GM03348 (cell line): ENCODE results near the gene MAEA.
"Not testable (repeated sequence)": the region's sequence is repeated elsewhere in the genome, so short reads cannot be mapped to it uniquely, and the experiment has no call there.

Experiments
- DNase-seq: peaks from one replicate; pipeline ENCODE4 v3.0.0; 2012; ENCODE audit warnings: low spot score

Gene MAEA

DNA sequence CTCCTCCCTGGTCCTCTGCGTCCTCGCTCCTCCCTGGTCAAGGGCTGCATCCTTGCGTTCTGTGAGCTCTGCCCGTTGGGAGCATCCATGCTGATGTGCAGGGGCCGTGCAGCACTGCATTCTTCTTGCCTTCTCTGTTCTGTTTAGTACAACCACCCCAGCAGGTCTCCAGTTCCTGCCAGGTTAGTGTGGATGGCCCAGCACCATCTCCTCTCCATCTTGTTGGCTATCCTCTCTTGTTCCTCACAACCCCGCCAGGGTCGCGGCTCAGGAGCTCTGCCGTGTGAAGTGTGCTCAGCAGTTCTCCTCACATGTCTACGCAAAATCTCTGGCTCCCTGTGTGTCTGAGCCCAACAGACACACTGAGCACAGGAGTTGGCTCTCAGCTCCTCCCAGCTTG is 10.4 kb upstream of the MAEA start:
- DNase-seq, result no peak

- DNase-seq, result no peak
Measured at GRCh38 chr4:1283711-1284110, 6.0 kb upstream of the MAEA start.

GRCh38 chr4:1285151-1285789 is 4.4 kb upstream of the MAEA start:
- no peak for DNase-seq

GRCh38 chr4:1285790-1286553 is 3.7 kb upstream of the MAEA start:
- peak; percentile 42 for DNase-seq

DNA sequence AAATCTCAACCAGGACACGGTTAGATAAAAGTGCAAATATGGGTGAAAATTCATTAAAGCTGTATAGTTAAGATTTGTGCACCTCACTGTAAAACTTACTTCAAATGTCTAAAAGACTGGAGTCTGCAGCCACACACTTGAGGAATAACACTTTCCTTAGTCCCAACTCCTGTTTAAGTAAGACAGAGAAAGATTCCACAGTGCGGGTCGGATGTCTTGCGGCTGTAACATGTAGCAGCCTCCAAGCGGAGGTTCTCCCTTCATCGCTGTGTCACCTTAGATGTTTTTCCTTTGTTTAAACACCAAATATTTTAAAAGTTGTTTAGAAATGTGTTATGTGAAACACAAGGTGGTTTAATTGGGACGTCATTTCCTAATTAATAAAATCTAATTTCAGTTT is 905 bp upstream of the MAEA start:
- DNase-seq, result no peak

- DNase-seq, result peak; percentile 31
Measured at GRCh38 chr4:1290165-1290977, 680 bp downstream of the MAEA start.

DNA sequence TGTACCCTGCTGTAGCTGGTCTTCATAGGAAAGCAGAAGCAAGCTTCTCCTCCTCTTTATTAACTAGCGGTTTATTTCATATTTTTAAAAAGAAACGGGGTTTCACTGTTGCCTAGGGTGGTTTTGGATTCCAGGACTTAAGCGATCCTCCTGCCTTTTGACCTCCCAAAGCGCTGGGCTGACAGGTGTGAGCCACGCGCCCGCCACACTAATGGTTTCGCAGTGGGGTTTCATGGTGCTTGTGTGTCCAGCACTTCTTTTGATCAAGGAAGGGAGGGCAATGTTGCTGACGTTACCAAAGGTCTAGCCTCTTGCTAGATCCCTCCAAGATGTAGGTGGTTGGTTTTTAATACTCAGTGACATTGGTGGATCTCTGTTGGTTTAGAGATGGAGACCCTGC is 1.4 kb downstream of the MAEA start:
- DNase-seq, result no peak

- no peak for DNase-seq
Measured at GRCh38 chr4:1291996-1292702, 2.5 kb downstream of the MAEA start.

DNA sequence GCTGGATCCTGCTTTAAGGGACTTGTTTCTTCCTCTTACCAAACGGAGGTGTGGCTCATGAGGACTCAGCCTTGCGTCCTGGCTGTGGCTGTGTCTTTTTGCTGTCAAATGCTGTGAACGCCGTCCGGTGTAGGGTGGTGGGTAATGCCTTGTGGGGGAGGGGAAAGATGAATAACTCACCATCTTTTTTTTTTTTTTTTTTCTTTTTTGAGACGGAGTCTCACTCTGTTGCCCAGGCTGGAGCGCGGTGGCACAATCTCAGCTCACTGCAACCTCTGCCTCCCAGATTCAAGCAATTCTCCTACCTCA is 3.0 kb downstream of the MAEA start:
- DNase-seq, result not testable (repeated sequence)

DNA sequence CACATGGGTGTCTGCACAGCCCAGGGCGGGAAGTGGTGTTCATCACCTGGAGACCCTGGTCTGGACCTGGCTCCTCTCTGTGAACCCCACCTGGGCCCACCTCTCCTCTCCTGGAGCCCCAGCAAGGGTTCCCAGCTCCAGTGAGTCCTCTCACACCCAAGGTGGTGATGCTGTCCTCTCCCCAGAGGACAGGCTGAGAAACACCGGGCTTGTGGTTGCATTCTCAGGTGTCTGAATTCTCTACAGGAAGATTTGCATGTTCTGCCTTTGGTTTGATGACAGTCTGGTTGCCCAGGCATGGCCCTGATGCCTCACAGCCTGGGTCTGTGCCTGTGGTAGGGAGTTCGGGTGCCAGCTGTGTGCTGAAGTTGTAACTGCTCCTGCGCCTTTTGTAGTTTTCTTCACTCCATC is 3.8 kb downstream of the MAEA start:
- no peak for DNase-seq

DNA sequence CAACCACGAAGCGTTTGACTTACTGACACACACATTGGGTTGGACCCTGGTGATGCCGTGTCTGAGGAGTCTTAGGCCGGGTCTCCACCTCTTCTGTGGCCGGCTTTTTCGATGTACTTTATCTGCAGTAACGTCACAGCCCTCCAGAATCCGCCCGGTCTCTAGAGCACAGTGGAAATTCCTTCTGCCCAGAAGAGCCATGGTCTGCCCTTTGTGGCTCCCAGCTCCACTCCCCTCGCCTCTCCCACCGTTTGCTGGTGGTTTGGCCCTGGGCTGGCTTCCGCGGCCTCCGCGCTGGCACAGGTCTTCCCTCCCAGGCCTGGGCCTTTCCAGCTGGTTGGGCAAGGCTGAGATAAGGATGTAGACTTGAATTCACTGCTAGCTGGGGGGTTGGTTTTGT is 4.3 kb downstream of the MAEA start:
- no peak for DNase-seq

DNA sequence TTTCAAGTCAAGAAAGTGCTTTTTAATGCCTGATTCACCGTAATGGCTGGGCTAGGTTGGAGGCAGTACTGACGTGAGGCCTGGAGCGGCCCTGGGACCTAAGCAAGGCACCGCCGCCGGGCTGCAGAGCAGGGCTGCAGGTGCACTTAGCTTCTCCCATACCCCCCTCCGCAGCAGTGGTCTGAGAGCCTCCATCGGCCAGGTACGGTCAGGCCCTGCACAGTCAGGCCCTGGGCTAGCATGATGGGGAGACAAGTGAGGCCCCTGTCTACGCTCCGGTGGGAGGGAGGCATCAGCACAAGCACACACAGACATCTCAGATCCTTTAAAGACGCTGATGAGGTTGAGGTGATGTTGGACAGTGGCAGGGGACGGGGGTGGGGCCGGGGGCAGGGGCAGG is 4.7 kb downstream of the MAEA start:
- DNase-seq, result no peak

DNA sequence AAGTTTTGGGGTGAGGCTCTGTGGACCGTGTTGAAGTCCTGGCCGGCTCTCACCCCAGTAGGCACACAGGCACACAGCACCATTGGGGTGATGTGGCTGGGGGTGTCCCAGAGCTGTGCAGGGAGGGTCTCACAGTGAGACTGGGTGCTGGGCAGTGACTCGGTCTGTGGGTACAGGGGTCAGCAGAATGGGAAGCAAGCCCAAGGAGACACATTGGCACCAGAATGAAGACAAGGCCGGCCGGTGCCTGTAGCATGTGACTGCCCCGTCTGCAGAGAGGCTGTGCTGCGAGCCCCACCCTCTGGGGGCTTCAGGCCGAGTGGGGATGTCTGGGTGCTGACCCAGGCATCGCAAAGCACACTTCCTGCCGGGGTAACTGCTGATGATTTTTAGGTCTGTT is 5.2 kb downstream of the MAEA start:
- DNase-seq, result no peak

- no peak for DNase-seq
Measured at GRCh38 chr4:1295405-1296055, 5.8 kb downstream of the MAEA start.

DNA sequence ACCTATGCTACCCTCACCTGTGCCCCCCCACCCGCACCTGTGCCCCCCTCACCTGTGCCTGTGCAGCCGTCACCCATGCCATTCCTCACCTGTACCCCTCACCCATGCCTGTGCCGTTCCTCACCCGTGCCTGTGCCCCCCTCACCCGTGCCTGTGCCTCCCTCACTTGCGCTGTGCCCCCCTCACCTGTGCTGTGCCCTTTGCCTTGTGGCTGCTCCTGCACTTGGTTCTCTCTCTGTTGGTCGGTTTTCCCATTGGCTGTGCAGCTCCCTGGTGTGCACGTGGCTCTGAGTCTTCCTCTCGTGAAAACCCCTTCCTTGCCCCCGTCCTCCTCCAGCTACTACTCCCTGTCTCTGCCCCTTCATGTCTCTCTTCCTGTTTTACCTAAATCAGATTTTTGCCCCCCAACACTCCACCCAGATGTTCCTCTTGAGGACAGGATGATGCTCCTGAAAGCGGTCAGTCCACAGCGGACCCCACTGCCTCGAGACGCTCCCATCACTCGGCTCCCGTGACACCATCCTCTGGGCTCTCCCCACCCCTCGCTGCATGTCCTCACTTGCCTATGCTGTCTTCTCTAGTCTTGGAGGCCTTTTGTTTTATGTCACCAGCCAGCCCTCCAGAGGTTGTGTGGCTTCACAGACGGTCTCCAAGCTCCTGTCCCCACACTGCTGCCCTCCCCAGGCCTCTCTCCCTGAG is 6.8 kb downstream of the MAEA start:
- DNase-seq, result no peak

DNA sequence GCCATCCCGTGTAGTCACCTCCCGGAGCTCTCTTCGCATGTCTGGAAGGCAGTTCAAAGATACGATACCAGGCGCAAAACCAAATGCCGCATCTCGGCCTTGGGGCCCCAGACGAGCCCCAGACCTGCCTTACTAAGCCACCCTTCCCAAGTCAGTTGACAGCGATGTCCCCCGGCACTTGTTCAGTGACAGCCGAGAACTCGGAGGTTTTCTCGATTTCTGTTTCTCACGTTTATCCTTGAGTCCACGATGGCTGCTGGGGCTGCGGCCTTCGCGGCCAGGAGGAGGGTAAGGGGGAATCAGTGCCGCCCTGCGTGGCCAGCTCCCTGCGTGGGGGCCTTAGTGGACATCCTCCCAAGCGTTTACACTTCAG is 7.3 kb downstream of the MAEA start:
- DNase-seq, result no peak

DNA sequence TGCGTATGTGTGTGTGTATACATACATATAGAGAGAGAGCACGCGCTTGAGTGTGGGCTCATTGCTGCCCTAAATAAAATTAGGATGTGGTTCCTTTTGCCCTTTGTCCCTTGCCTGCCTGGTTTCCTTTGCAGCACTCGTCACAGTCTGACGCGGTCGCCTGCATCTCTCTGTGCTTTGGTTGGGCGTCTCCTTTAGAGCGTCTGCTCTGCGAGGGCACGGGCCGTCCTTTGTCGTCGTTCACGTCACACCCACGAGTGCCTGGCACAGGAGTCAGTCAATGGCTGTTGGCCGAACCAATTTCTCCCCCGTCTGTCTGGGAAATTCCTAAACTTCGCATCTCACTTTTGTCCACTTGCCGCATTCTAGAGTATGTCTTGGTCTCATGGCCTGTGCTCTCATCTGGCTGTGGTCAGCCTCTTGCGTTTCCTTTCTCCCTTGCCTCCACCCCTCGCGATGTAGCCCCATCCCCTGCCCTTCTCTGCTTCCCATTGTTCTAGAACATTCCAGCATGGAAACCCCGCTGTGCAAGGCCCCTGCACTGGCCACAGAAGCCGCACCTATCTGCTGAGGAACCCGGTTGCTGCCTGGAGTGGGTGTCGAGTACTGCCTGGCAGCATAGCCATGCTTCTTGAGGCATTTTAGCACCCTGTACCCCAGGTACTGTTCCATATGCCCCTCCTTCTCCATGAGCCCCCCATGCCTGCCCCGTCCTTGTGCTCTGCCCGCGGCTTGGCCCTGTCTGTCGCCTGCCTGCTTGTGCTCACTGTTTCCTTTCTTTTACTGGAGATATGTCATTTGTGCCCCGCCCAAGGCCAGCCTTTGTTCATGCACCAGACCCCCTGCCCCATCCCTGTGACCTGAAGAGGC is 8.0 kb downstream of the MAEA start:
- DNase-seq, result no peak

DNA sequence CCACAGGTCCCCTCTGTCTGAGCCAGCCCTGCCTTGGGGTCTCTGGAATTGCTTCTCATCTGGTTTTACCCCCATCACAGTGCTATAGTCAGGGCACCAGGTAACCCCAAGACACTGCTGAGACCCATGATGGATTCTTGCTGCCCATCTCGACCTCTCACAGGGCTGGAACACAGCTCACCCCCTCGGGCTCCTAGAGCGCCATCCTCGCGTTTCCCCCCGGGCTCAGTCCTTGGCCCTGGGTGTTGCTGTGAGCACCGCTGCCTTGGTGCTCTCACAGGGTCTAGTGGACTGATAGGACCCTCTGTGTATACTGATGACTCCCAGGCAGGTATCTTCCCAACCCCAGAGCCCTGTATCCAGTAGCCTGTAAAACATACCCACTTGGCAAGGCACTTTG is 8.8 kb downstream of the MAEA start:
- no peak for DNase-seq

GRCh38 chr4:1299301-1299860 is 9.7 kb downstream of the MAEA start:
- no peak for DNase-seq
